Cardiac muscle cell (in vitro differentiated cells and primary cell): ENCODE results near the gene ST7. TPM values are rescaled to one million over a fixed set of nuclear protein-coding genes. Genes with fewer than 3 reads are reported as not detected.

Source experiments
- DNase-seq, 2 donors: peaks; one replicate each; pipeline versions ENCODE4 v3.0.0 to v3.0.0-alpha.2; 2010 to 2017; ENCODE audit warnings: low read depth in 1 of 2, low spot score in 1 of 2
- H3K27ac ChIP-seq: fragments of 200-600 bp; sonication (generic); 2 replicates; pipeline ENCODE4 v1.5.1; 2016
- H3K27me3 ChIP-seq: fragments of 200-600 bp; sonication (generic); 2 replicates; pipeline ENCODE4 v1.6.0; 2016; ENCODE audit warnings: control low read depth
- H3K36me3 ChIP-seq: fragments of 200-600 bp; sonication (generic); 2 replicates; pipeline ENCODE4 v1.5.1; 2016; ENCODE audit warnings: control low read depth
- H3K4me1 ChIP-seq: fragments of 200-600 bp; sonication (generic); 2 replicates; pipeline ENCODE4 v1.8.1; 2017; ENCODE audit warnings: low read depth, mild to moderate bottlenecking, mixed run types
- H3K4me3 ChIP-seq: fragments of 200-600 bp; sonication (generic); 2 replicates; pipeline ENCODE4 v1.5.1; 2016; ENCODE audit warnings: mild to moderate bottlenecking
- H3K9me3 ChIP-seq: fragments of 200-600 bp; sonication (generic); 2 replicates; pipeline ENCODE4 v1.5.1; 2017; ENCODE audit warnings: low read depth, mild to moderate bottlenecking, control low read depth
- polyA plus RNA-seq: library from polyadenylated mRNA; unstranded; fragments of >200 nt; fragmentation: Nextera tagmentation; extraction: Ambion mirVana; gene quantifications from 2 replicates; pipeline ENCODE4 v1.2.1, GENCODE V29; 2016
- total RNA-seq: library from RNA; depleted of rRNA; stranded (reverse); fragments of >200 nt; gene quantifications from 2 replicates; pipeline ENCODE4 v1.2.3, GENCODE V29; 2016
- TF ChIP-seq, protein P1 (sequence below): IDR thresholded peaks from 2 replicates; pipeline ENCODE4 v1.5.1; 2012; ENCODE audit warnings: low read depth, mild to moderate bottlenecking, low read length

Gene ST7
- total and polyA plus RNA-seq, 2 experiments from 2014 or later: 83.5 to 96.7 TPM

GRCh38 chr7:117134889-117135552 is 181.7 kb downstream of the ST7 start:
- Histone ChIP-seq H3K9me3 (no peaks in the 10 kb centered on the region), H3K27ac (peak overlapping the region; percentile 53), H3K4me1 (peaks cover 12% of the 10 kb centered on the region), H3K27me3 (no peaks in the 10 kb centered on the region), H3K36me3 (peaks cover 91% of the 10 kb centered on the region), H3K4me3 (no peak overlapping the region)
- TF ChIP-seq, protein P1, sequence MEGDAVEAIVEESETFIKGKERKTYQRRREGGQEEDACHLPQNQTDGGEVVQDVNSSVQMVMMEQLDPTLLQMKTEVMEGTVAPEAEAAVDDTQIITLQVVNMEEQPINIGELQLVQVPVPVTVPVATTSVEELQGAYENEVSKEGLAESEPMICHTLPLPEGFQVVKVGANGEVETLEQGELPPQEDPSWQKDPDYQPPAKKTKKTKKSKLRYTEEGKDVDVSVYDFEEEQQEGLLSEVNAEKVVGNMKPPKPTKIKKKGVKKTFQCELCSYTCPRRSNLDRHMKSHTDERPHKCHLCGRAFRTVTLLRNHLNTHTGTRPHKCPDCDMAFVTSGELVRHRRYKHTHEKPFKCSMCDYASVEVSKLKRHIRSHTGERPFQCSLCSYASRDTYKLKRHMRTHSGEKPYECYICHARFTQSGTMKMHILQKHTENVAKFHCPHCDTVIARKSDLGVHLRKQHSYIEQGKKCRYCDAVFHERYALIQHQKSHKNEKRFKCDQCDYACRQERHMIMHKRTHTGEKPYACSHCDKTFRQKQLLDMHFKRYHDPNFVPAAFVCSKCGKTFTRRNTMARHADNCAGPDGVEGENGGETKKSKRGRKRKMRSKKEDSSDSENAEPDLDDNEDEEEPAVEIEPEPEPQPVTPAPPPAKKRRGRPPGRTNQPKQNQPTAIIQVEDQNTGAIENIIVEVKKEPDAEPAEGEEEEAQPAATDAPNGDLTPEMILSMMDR: no peak
- DNase-seq: no peak

DNA sequence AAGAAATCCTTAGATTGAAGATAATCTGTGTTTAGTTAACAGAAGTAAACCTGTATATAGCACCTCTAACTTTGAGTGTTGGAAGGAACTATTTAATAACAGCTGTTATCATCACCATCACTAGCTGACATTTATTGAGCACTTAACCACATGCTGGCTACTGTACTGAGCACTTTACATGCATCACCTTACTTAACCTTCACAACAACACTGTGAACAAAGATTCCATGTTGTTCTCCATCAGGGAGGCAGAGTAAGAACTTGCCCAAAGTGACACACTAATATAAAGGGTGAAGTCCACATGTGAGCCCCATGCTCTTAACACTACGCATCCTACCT is 182.2 kb downstream of the ST7 start:
- Histone ChIP-seq H3K4me3 (no peak overlapping the region), H3K27ac (peak overlapping the region; percentile 53), H3K4me1 (peaks cover 10% of the 10 kb centered on the region), H3K9me3 (no peaks in the 10 kb centered on the region), H3K36me3 (peaks cover 90% of the 10 kb centered on the region), H3K27me3 (no peaks in the 10 kb centered on the region)
- TF ChIP-seq, protein P1: no peak
- DNase-seq: no peak

DNA sequence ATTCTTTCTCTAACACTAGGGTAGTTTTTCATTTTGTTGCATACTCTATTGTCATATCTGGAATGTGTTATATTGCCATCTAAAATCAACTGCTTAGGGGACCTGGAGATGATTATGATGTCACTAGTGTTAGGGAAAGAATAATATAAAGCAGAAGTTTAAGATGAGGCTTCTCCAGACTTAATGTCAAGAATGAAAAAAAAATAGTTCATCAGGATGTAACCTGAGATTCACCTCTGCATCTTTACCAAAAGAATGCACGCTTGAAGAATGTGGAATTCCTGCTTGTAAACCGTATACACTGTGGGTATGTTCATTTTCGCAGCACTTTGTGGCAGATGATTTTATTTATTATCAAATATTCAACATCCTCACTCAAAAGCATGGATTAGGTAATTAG is 184.6 kb downstream of the ST7 start:
- Histone ChIP-seq H3K27me3 (no peaks in the 10 kb centered on the region), H3K4me1 (peaks cover 15% of the 10 kb centered on the region), H3K27ac (peak overlapping the region; percentile 3), H3K36me3 (peaks cover 74% of the 10 kb centered on the region), H3K9me3 (no peaks in the 10 kb centered on the region), H3K4me3 (no peak overlapping the region)
- TF ChIP-seq, protein P1: no peak
- DNase-seq: no peak

DNA sequence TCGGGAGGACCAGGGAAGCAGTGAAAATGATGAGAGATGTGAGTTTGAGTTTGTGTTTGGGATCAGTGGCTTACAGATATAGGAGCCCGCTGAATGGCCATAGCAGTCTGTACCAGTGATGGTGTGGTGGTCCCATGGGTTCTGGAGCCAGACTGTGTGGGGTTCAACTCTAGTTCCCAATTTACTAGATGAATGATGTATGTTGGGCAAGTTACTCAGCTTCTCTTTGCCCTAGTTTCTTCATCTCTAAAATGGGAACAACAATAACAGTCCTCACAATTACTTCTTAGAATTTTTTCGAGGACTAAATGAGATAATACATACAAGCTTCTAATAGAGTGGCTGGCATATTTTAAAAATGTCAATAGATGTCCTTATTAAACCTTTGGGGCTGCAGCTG is 185.2 kb downstream of the ST7 start:
- DNase-seq: no peak
- Histone ChIP-seq H3K9me3 (no peaks in the 10 kb centered on the region), H3K36me3 (peaks cover 76% of the 10 kb centered on the region), H3K27ac (peak overlapping the region; percentile 57), H3K27me3 (no peaks in the 10 kb centered on the region), H3K4me1 (peaks cover 15% of the 10 kb centered on the region), H3K4me3 (no peak overlapping the region)
- TF ChIP-seq, protein P1: no peak

GRCh38 chr7:117138981-117139380 is 185.7 kb downstream of the ST7 start:
- Histone ChIP-seq H3K4me1 (peaks cover 15% of the 10 kb centered on the region), H3K27ac (peak overlapping the region; percentile 57), H3K27me3 (no peaks in the 10 kb centered on the region), H3K9me3 (no peaks in the 10 kb centered on the region), H3K4me3 (no peak overlapping the region), H3K36me3 (peaks cover 77% of the 10 kb centered on the region)
- no peak for DNase-seq
- TF ChIP-seq, protein P1: no peak
